HCT116 (cell line): Measurements from ENCODE around the gene SH2D3C. TPM values are rescaled to one million over a fixed set of nuclear protein-coding genes. Genes with fewer than 3 reads are reported as not detected.

Experiments used
- ATAC-seq: fragments of 200-7000 bp; cut with Tn5 transposase; 2 replicates; pipeline ENCODE4 v1.9.1; 2020; ENCODE audit warnings: mild to moderate bottlenecking, moderate library complexity
- BruUV-seq: library from RNA; stranded (reverse); fragments of 400-500 nt; replicated peaks from 2 replicates; lab custom pipeline; 2021; lab: Mats Ljungman, UMichigan
- CTCF ChIA-PET: fragments of 300-600 bp; sonication (Branson Sonifier 250); formaldehyde crosslinking; loops from one replicate; lab custom pipeline; 2021; ENCODE audit warnings: antibody characterized with exemption; lab: Charles Lee
- POLR2A ChIA-PET: fragments of 300-600, 350-600 bp; sonication (Branson Sonifier 250); formaldehyde crosslinking; loops from one replicate; lab custom pipeline; 2021; ENCODE audit warnings: antibody characterized with exemption; lab: Charles Lee
- RAD21 ChIA-PET, 2 experiments: fragments of 300-600 bp; sonication (Branson Sonifier 250); formaldehyde crosslinking; loops; one replicate each; lab custom pipeline; 2023; ENCODE audit warnings: low total read pairs in 2 of 2; ENCODE audit not compliant: uncharacterized antibody in 2 of 2, unreplicated experiment in 2 of 2, low non-redundant PET in 1 of 2; lab: Charles Lee
- DNase-seq: peaks from one replicate; pipeline ENCODE4 v3.0.0-alpha.2; 2010; ENCODE audit warnings: low read depth, low spot score
- H2AFZ ChIP-seq: fragments of 200-600 bp; shearing (Covaris generic), sonication (generic); 2 replicates; pipeline ENCODE4 v1.6.1; 2017; ENCODE audit warnings: low read depth, mixed run types, mixed read lengths, antibody characterized with exemption, low read length; ENCODE audit not compliant: poor library complexity, severe bottlenecking
- H3K27ac ChIP-seq: 2 replicates; pipeline ENCODE4 v1.5.1; 2012; ENCODE audit warnings: low read depth, low read length
- H3K27me3 ChIP-seq: fragments of 200-600 bp; sonication (generic); 2 replicates; pipeline ENCODE4 v1.6.1; 2016; ENCODE audit warnings: mixed run types, low read length, mixed read lengths; ENCODE audit not compliant: insufficient read depth
- H3K36me3 ChIP-seq, 2 experiments: fragments of 200-500 bp in 1 of 2; fragments of 200-600 bp in 1 of 2; sonication (Bioruptor generic) in 1 of 2; sonication (generic) in 1 of 2; 2 replicates each; pipeline versions ENCODE4 v1.5.1 to v1.6.1; 2014 to 2016; ENCODE audit warnings: low read length in 2 of 2, inconsistent platforms in 1 of 2, mixed read lengths in 1 of 2, mixed run types in 1 of 2; ENCODE audit not compliant: insufficient read depth in 2 of 2, control insufficient read depth in 1 of 2
- H3K4me1 ChIP-seq, 2 experiments: fragments of 200-600 bp in 1 of 2; sonication (generic) in 1 of 2; 2 replicates each; pipeline versions ENCODE4 v1.5.1 to v1.6.1; 2012 to 2017; ENCODE audit warnings: low read length in 2 of 2, inconsistent platforms in 1 of 2, mild to moderate bottlenecking in 1 of 2, mixed read lengths in 1 of 2, mixed run types in 1 of 2, moderate library complexity in 1 of 2; ENCODE audit not compliant: insufficient read depth in 2 of 2, control insufficient read depth in 1 of 2
- H3K4me2 ChIP-seq: fragments of 200-600 bp; sonication (generic); 2 replicates; pipeline ENCODE4 v1.6.1; 2017; ENCODE audit warnings: mixed run types, low read length, mixed read lengths
- H3K4me3 ChIP-seq, 2 experiments: fragments of 200-600 bp in 1 of 2; sonication (generic) in 1 of 2; replicated peaks in 1 of 2; 2 replicates each; pipeline ENCODE4 v1.5.1; 2011 to 2016; ENCODE audit warnings: low read length in 2 of 2, control low read depth in 1 of 2, low read depth in 1 of 2, mild to moderate bottlenecking in 1 of 2, mixed read lengths in 1 of 2, mixed run types in 1 of 2
- H3K79me2 ChIP-seq: fragments of 200-600 bp; sonication (generic); 2 replicates; pipeline ENCODE4 v1.6.1; 2017; ENCODE audit warnings: mild to moderate bottlenecking, mixed run types, low read length, moderate library complexity, mixed read lengths; ENCODE audit not compliant: insufficient read depth
- H3K9ac ChIP-seq: fragments of 200-600 bp; sonication (generic); 2 replicates; pipeline ENCODE4 v1.6.1; 2016; ENCODE audit warnings: low read length, mixed read lengths
- H3K9me2 ChIP-seq: fragments of 200-600 bp; sonication (generic), shearing (Covaris generic); 2 replicates; pipeline ENCODE4 v1.6.1; 2017; ENCODE audit warnings: mixed run types, mild to moderate bottlenecking, moderate library complexity; ENCODE audit not compliant: insufficient read depth
- H3K9me3 ChIP-seq, 2 experiments: fragments of 200-500 bp in 1 of 2; fragments of 200-600 bp in 1 of 2; sonication (Bioruptor generic) in 1 of 2; sonication (generic) in 1 of 2; 2 replicates each; pipeline ENCODE4 v1.6.1; 2014 to 2017; ENCODE audit warnings: low read length in 2 of 2, mixed read lengths in 2 of 2, inconsistent platforms in 1 of 2, low read depth in 1 of 2, mild to moderate bottlenecking in 1 of 2, mixed run types in 1 of 2, moderate library complexity in 1 of 2; ENCODE audit not compliant: control insufficient read depth in 1 of 2, insufficient read depth in 1 of 2
- H4K20me1 ChIP-seq: fragments of 200-600 bp; sonication (generic), shearing (Covaris generic); 2 replicates; pipeline ENCODE4 v1.6.1; 2017; ENCODE audit warnings: mixed run types, mild to moderate bottlenecking, moderate library complexity; ENCODE audit not compliant: insufficient read depth
- CEBPB ChIP-seq: IDR thresholded peaks from 2 replicates; pipeline ENCODE4 v1.6.1; 2012; ENCODE audit warnings: low read depth
- EGR1 ChIP-seq: IDR thresholded peaks from 2 replicates; pipeline ENCODE4 v1.6.1; 2012; ENCODE audit warnings: low read depth
- EZH2phosphoT487 ChIP-seq: fragments of 200-600 bp; IDR thresholded peaks from 2 replicates; pipeline ENCODE4 v1.6.1; 2018; ENCODE audit warnings: antibody characterized with exemption, borderline replicate concordance
- FOSL1 ChIP-seq: IDR thresholded peaks from 2 replicates; pipeline ENCODE4 v1.6.1; 2012; ENCODE audit warnings: low read depth
- JUND ChIP-seq: IDR thresholded peaks from 2 replicates; pipeline ENCODE4 v1.6.1; 2012
- POLR2A ChIP-seq: IDR thresholded peaks from 2 replicates; pipeline ENCODE4 v1.7.0; 2011; ENCODE audit warnings: borderline replicate concordance; ENCODE audit not compliant: insufficient read depth, insufficient read length; ENCODE audit errors: extremely low read depth
- TCF7L2 ChIP-seq: IDR thresholded peaks from 2 replicates; pipeline ENCODE4 v1.7.0; 2011; ENCODE audit warnings: borderline replicate concordance, inconsistent platforms; ENCODE audit not compliant: insufficient read depth, insufficient read length; ENCODE audit errors: extremely low read depth
- YY1 ChIP-seq: IDR thresholded peaks from 2 replicates; pipeline ENCODE4 v1.6.1; 2011; ENCODE audit warnings: low read length, low read depth, moderate library complexity, mild to moderate bottlenecking; ENCODE audit not compliant: insufficient replicate concordance; ENCODE audit errors: extremely low read depth
- intact Hi-C: fragments of 100-400 bp; cut with micrococcal nuclease; formaldehyde crosslinking; loops from 2 replicates; pipeline ENCODE4 v1.10.0; 2022
- total RNA-seq: library from RNA; stranded (reverse); gene quantifications from one replicate; pipeline ENCODE4 v1.2.1, GENCODE V29; 2021; ENCODE audit not compliant: unreplicated experiment

The SH2D3C gene
- total RNA-seq, 1 experiment from 2014 or later, result 1.3 TPM

DNA sequence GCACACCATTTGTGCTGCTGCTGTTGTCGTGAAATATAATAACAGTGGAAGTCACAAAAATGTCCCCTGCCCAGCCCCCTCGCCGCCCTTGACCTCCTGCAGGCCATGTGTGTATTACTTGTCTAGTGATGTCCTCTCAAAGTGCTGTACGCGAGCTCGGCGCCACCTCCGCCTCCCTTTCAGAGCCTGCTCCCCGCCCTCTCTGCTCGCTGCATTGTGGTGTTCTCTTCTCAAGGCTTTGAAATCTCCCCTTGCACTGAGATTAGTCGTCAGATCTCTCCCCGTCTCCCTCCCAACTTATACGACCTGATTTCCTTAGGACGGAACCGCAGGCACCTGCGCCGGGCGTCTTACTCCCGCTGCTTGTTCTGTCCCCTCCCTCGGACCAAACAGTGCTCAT, 86.4 kb downstream of the SH2D3C start:
- TF ChIP-seq CEBPB (no peak), JUND (no peak), YY1 (no peak), EZH2phosphoT487 (no peak)
- no peaks in the 10 kb centered on the region for H3K9me2 ChIP-seq
- no peaks in the 10 kb centered on the region for H3K9me3 ChIP-seq
- H3K36me3 ChIP-seq, result 0 out of 4 replicates have a peak, but pooled peaks cover 0 to 4% of the 10 kb centered on the region in 2 experiments
- H3K4me1 ChIP-seq, result no peaks in the 10 kb centered on the region
- BruUV-seq, result TSS peak; percentile 47
- H3K9ac ChIP-seq, result no peak overlapping the region
- DNase-seq (no peak), ATAC-seq (no peak)
- no peaks in the 10 kb centered on the region for H4K20me1 ChIP-seq
- no peaks in the 10 kb centered on the region for H3K27me3 ChIP-seq
- H3K4me3 ChIP-seq, result no peak overlapping the region
- POLR2A ChIA-PET, result no interaction called here
- H2AFZ ChIP-seq, result no peak overlapping the region
- H3K79me2 ChIP-seq, result no peaks in the 10 kb centered on the region
- CTCF ChIA-PET, result no interaction called here
- intact Hi-C loops, result no loop called here
- RAD21 ChIA-PET, result no interaction called here
- no peak overlapping the region for H3K4me2 ChIP-seq
- H3K27ac ChIP-seq, result no peak overlapping the region

DNA sequence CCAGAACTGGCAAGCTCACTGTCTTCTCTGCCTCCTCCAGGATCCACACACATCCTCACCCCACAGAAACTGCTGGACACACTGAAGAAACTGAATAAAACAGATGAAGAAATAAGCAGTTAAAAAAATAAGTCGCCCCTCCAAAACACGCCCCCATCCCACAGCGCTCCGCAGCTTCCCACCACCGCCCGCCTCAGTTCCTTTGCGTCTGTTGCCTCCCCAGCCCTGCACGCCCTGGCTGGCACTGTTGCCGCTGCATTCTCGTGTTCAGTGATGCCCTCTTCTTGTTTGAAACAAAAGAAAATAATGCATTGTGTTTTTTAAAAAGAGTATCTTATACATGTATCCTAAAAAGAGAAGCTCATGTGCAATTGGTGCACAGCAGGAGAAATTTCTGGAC, 87.7 kb downstream of the SH2D3C start:
- RAD21 ChIA-PET, result no interaction called here
- no peaks in the 10 kb centered on the region for H4K20me1 ChIP-seq
- no peaks in the 10 kb centered on the region for H3K4me1 ChIP-seq
- H3K4me2 ChIP-seq, result no peak overlapping the region
- ATAC-seq (no peak), DNase-seq (no peak)
- no peaks in the 10 kb centered on the region for H3K9me2 ChIP-seq
- no peaks in the 10 kb centered on the region for H3K27me3 ChIP-seq
- no peak overlapping the region for H3K9ac ChIP-seq
- TF ChIP-seq POLR2A (no peak), EZH2phosphoT487 (no peak), FOSL1 (no peak), TCF7L2 (no peak), CEBPB (no peak), EGR1 (no peak)
- TF ChIP-seq, all 23 proteins: peak for 0
- H3K79me2 ChIP-seq, result no peaks in the 10 kb centered on the region
- H3K27ac ChIP-seq, result no peak overlapping the region
- H3K9me3 ChIP-seq, result no peaks in the 10 kb centered on the region
- BruUV-seq, result no TSS peak
- H2AFZ ChIP-seq, result no peak overlapping the region
- intact Hi-C loops, result no loop called here
- H3K36me3 ChIP-seq, result 0 out of 4 replicates have a peak, but pooled peaks cover 0 to 4% of the 10 kb centered on the region in 2 experiments
- no peak overlapping the region for H3K4me3 ChIP-seq
- POLR2A ChIA-PET, result no interaction called here
- CTCF ChIA-PET, result no interaction called here
